Choroid plexus epithelial cell (primary cell): ENCODE data around the gene SLC13A3.

ENCODE experiments used
- DNase-seq: peaks from one replicate; pipeline ENCODE4 v3.0.0-alpha.2; 2010; ENCODE audit warnings: low read depth
- H3K4me3 ChIP-seq: 2 replicates; pipeline ENCODE4 v1.5.1; 2011; ENCODE audit warnings: low read depth, mild to moderate bottlenecking, control low read depth, low read length, moderate library complexity
- TF ChIP-seq, protein P1 (sequence below): conservative IDR thresholded peaks from 2 replicates; pipeline ENCODE4 v1.5.1; 2011; ENCODE audit warnings: low read depth, mild to moderate bottlenecking, control low read depth, inconsistent platforms, low read length, moderate library complexity

SLC13A3 gene

DNA sequence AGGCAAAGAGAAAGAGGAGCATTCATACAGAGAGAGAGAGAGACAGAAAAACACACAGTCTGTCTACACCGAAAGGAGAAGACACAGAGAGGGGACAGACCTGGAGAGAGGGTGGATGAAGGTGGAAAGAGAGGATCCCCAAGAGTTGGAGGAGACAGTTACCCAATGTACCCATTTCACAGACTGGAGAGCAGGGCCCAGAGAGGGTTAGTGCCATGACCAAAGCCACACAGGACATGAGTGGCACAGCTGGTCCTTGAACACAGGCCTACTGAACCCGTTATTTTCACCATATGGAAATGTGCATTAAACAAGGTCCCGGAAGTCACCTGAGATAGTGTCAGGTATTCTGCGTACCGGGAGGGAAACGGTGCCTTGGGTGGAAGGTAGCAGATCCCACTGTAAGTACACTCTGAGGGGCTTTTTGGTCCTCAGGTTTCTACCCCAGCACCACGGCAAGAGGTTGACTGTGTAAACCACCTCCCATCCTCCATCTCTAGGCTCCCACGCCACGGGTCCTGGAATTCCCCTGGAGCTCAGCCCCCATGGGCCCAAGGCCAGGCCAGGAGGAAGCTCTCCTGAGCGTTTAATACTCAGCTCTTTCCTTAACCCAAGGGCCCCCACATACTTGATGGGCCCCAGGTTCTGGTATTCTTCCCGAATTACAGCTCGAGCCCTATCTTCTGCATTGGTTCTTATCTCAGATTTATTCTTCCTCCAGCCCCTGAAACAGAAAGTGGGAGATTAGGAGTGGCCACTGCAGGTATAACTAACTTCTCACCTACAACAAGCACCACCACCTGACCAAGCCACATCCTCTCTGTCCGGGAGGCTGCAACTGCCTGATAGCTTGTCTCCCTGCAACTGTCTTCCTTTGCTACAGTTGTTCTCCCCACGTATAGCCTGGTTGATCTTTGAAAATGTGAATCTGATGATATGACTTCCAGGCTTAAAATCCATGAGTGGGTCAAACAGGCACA lies 62.4 kb downstream of the SLC13A3 start:
- TF ChIP-seq, protein P1, sequence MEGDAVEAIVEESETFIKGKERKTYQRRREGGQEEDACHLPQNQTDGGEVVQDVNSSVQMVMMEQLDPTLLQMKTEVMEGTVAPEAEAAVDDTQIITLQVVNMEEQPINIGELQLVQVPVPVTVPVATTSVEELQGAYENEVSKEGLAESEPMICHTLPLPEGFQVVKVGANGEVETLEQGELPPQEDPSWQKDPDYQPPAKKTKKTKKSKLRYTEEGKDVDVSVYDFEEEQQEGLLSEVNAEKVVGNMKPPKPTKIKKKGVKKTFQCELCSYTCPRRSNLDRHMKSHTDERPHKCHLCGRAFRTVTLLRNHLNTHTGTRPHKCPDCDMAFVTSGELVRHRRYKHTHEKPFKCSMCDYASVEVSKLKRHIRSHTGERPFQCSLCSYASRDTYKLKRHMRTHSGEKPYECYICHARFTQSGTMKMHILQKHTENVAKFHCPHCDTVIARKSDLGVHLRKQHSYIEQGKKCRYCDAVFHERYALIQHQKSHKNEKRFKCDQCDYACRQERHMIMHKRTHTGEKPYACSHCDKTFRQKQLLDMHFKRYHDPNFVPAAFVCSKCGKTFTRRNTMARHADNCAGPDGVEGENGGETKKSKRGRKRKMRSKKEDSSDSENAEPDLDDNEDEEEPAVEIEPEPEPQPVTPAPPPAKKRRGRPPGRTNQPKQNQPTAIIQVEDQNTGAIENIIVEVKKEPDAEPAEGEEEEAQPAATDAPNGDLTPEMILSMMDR: no peak
- DNase-seq: no peak
- H3K4me3 ChIP-seq: no peak overlapping the region

DNA sequence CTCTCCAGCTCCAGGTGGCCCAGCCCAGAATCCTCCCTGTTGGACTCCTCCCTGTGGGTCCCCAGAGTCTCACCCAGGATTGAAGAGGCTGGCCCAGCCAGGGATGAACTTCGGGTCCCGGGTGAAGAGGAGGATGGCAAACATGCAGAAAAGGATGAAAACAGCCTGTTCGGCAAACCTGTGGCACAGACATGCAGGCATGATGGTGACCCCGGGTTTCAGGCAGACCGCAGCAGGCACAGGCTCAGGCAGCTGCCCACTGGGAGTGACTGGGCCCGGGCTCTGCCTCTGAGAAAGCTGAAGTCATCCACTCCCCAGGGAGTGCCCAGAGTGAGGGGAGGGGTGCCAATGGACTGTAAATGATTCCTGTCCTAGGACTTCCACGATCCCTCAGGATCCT lies 63.3 kb downstream of the SLC13A3 start:
- DNase-seq: no peak
- H3K4me3 ChIP-seq: no peak overlapping the region
- TF ChIP-seq, protein P1: no peak

DNA sequence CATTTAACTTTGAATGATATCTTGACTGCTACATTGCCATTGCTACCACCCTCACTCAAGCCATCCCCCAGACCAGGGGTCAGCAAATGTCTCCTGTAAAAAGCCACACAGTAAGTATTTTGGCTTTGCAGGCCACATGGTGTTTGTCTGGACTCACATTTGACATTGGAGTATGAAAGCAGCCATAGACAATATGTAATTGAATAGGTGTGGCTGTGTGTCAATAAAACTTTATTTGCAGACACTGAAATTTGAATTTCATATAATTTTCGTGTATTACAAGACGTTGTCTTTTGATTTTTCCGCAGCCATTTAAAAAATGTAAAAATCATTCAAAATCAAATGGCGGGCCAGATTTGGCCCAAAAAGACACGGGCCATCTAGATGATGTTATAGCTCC lies 64.5 kb downstream of the SLC13A3 start:
- TF ChIP-seq, protein P1: no peak
- no peak for DNase-seq
- no peak overlapping the region for H3K4me3 ChIP-seq

DNA sequence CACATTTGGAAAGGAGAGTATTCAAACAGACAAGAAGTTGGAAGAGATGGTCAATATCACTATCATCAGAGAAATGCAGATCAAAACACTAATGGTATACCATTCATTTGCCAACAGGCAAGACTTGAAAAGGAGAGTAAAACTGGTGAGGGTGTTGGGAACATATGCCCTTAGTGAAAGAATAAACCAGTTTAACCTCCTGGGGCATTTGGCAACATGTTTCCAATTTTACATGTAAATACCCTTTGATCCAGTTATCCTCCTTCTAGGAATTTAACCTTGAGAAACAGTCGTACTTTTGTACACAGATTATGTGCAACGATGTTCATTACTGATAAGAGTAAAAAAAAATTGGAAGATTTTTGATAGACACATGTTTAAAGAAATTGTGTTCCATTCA lies 66.8 kb downstream of the SLC13A3 start:
- TF ChIP-seq, protein P1: no peak
- DNase-seq: no peak
- H3K4me3 ChIP-seq: no peak overlapping the region

DNA sequence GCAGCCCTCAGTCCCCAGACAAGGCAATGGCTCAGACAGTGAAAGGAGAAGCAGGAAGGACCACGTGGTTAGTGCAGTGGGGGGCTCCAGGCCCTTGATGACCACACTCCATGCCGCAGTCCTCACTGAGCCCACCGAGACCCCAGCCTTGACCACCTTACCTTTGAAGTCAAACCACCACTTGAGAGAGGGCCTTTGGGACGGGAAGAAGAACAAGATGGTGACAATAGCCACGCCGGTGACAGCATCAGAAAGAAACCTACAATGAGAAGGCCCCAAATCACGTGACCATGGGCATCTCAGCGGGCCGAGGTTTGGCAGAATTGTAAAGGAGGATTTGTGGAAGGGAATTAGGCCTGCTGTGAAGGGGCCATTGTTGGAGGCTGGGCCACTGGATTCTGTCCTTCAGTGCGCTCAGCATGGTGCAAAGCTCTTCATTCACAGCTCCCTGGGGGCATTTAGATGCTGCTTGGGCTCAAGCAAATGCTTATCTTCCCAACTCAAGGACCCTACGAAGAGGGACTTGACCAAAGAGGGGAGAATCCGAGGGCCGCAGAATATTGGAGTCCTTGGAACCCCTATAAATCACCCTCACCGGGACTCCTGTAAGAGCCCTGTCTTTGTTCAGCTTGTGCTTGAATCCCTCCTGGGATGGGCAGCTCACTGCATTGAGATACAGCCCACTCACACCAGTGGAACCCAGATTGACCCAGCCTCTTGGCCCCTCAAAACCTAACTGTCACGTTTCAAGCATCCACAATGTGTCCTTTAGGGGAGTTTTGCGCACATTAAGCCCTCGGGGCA lies 67.6 kb downstream of the SLC13A3 start:
- TF ChIP-seq, protein P1: no peak
- no peak for DNase-seq
- no peak overlapping the region for H3K4me3 ChIP-seq

DNA sequence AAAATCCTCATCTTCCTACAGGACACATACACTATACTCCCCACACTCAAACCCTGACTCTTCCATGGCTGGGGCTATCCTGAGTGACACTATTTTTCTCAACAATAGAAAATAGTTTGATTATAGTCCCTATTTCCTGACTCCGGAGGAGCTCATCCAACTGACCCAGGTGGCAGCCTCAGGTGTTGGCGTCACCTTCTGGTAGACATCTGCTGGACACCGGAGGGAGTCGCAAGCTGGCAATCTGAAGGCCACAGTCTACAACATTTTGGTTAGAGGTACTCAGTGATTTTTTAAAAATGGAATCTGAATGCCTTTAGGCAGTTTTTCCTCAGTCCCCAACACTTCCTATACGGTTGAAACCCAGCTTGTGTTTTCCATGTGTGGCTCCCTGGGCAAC lies 68.6 kb downstream of the SLC13A3 start:
- DNase-seq: no peak
- no peak overlapping the region for H3K4me3 ChIP-seq
- TF ChIP-seq, protein P1: no peak
